HG03139 (cell line): ENCODE data around the gene VTI1A.

Experiments used
- ATAC-seq: cut with Tn5 transposase; IDR thresholded peaks from one replicate; pipeline ENCODE4 v1.9.1; 2021; ENCODE audit not compliant: unreplicated experiment

The VTI1A gene

GRCh38 chr10:112746329-112746728 lies 299.3 kb downstream of the VTI1A start:
- no peak for ATAC-seq

GRCh38 chr10:112750427-112751167 lies 303.6 kb downstream of the VTI1A start:
- ATAC-seq, result no peak

DNA sequence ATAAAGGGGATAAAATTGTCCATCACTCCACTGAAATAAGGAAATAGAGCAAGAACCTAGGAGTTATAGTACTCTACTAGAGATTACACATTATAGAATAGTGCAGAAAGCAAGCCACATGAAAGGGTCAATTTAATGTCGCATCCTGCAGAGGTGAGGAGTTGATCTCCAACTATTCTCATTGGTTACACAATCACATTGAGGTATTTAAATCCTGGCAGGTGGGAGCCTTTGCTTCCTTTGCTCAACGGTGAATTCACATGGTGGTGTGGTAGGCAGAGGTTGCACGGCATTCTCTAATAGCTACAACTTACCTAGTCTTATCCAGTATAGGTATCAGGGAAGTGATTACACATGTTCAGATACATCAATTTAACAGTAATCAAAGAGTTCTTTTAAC lies 304.6 kb downstream of the VTI1A start:
- no peak for ATAC-seq

DNA sequence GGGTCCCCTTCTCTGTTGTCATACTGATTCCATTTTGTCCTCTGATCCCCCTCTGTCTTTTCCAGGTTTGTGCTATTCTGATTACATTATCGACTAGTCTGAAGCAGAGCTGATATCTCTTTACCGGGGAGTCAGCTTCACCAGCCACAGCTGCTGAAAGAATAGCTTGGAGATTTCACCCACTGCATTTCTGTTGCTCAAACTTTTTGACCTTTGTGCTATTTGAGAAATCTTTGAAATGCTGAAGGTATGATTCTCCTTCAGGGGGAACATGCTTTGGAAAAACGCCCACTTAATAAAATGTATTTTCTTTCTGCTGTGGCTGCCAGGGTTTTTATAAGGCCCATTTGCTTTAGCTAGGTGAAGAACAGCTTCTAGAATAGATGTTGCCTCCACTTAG lies 305.3 kb downstream of the VTI1A start:
- no peak for ATAC-seq

GRCh38 chr10:112753961-112754411 lies 307.0 kb downstream of the VTI1A start:
- no peak for ATAC-seq

- ATAC-seq, result no peak
Measured at GRCh38 chr10:112755446-112756234, 308.6 kb downstream of the VTI1A start.

DNA sequence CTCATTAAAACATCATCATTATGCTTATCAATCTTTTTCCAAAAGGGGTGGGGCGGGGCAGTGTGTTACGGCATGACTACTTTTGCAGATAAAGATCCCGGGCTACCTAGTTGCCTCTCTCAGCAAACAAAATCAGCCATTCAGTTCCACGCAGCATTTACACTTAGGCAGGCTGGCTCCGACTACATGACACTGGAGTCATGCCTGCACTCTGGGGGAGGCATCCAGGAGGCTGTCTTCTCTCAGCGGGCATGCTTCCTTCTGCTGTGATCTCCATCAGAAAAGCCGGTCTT lies 309.2 kb downstream of the VTI1A start:
- no peak for ATAC-seq

DNA sequence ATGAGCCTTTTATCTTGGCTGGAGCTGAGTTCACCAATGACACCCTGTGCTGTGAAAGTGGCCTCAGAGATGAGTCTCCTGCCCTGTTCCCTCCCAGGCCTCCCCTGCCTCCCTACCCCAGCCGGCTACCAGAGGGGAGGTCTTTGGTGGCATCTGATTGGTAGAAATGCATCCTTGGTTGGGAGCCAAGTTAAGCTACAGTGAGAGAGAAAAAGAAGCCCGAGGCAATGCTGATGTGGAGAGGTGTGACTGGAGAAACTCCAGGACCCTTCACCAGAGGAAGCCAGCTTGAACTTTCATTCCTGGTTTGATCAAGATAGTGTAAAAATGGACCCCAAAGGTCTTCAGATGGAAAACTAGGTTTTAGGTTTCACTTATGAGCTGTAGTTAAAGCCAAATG lies 311.9 kb downstream of the VTI1A start:
- ATAC-seq, result no peak

- ATAC-seq, result no peak
Measured at GRCh38 chr10:112759496-112759895, 312.5 kb downstream of the VTI1A start.

DNA sequence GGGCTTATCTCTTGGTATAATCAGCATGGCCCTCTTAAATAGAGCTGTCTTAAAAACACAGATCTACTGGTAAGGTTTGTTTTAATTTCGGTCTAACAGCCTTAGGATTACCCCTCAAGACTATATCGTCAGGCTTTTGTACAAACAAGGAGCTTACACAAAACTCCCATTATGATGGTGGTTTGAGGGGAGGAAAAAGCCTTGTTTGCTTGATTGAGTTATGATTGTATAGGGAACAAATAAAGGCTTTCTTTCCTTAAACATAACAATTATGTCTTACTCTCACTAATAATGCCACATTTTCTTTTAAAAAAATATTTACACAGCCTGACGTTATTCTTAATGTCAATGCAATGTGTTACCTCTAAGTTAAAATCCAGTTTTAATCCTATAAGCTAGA lies 314.2 kb downstream of the VTI1A start:
- ATAC-seq, result no peak

DNA sequence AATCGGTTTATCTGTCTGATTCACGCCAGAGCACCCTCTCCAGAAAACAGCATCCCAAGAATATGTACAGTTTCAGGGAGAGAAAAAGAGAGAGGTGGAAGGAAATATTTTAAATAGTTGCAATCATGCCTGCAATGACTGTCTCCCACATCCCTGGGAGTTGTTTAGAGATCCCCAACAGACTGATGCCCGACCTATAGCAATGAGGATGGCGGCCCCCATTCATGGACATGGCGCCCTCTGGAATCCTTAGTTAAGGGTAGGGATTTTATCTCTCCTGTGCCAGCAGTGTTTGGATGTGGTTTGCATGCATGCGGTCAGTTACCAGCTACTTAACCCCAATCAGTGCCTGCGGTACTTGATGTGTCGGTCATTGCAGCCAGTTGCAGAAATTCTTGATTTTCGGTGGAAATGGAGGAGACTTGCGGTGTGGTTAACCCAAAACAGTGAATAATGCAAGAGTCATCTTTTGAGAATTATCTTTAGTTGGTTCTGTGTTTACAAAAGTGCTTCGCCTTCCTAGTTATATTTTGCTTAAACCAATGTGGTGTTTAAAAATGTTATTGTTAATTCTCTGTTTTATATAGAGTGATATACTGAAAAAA lies 317.0 kb downstream of the VTI1A start:
- ATAC-seq, result no peak

DNA sequence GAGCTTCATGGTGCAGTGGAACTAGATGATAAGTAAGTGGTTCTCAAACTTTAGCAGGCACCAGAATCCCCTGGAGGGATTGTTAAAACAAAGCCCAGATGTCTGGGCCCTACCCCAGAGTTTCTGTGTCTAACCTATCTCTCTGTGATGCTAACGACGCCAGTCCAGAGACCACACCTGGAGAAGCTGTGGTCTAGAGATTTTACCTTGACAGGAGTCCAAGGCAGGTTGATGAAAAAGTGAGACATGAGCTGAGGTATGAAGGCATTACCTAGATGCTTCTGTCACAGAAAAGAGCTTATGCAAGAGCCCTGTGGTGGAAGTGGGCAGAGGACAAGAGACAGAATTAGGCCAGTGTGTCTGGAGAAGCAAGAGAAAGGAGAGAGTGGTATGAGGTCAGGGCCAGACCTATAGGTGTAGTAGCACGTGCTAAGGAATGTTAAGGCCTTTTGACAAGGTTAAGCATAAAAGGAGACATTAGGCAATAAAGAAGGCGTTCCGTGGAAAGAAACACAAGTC lies 318.8 kb downstream of the VTI1A start:
- no peak for ATAC-seq

- no peak for ATAC-seq
Measured at GRCh38 chr10:112766636-112767035, 319.6 kb downstream of the VTI1A start.

GRCh38 chr10:112767156-112767555 lies 320.1 kb downstream of the VTI1A start:
- ATAC-seq, result no peak

DNA sequence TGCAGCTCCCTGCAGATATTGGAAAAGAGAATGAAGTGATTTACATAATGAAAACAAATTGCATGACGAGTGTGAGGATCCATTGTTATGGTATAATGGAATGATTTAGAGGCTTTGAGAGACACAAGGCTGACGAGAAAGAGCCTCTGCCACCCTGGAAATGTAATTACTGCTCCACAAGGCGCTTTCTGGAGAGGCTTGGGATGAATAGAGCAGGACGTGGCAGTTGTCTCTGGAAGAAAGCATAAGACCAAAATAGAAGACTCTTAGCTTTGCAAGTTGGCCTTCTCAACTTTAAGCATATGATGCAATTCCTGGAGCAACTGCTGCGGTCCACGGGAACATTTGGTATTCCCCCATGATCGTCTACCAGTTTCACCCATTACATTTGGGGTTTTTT lies 321.1 kb downstream of the VTI1A start:
- ATAC-seq, result no peak

- no peak for ATAC-seq
Measured at GRCh38 chr10:112769081-112769480, 322.1 kb downstream of the VTI1A start.

GRCh38 chr10:112769611-112770370 lies 322.8 kb downstream of the VTI1A start:
- ATAC-seq, result no peak

DNA sequence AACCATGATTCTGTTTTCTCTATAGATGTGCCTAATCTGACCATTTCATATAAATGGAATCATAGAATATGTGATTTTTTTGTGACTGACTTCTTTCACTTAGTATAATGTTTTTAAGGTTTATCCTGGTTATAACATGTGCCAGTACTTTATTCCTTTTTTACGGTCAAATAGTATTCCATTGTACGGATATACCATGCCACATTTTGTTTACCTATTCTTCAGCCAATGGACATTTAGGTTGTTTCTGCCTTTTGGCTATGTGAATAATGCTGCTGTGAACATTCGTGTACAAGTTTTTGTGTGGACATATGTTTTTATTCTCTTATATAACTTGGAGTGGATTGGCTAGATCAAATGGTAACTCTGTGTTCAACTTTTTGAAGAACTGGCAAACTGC lies 324.7 kb downstream of the VTI1A start:
- no peak for ATAC-seq

DNA sequence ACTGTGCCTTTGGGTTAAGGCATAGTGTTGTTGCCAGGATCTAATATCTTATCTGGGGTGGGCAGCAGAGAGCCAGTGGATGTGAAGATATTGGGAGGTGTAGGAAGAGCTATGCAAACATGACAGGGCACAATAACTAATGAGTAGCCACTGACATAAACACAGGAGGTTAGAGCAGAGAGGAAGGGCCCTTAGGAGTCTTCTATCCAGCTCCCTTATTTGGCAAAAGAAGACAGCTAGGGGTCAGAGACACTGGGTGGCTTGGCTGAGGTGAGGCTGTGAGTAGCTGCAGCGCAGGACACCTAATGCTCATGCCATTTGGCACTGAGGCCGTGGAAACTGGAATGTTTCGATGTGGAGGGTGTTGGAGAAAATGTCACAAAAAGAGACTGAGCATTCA lies 326.8 kb downstream of the VTI1A start:
- no peak for ATAC-seq

DNA sequence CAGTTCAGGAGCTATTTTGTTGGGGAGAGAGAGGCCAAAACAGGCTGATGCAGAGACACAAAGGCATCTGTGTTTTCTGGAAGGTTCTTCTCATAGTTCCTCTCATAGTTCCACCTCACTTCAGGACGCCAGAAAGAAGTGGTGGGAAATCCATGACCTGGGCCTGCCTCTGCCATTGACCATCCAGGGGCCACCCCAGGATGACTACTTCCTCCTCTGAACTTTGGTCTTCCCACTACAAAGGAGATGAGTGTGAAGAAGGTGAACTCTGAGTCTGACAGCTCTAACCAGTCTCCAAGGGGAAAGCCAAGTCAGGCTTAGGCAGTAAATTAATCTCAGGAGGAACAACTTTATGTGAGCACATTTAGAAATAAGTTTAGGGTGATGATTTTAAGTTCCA lies 327.2 kb downstream of the VTI1A start:
- ATAC-seq, result no peak

GRCh38 chr10:112774798-112775197 lies 327.8 kb downstream of the VTI1A start:
- no peak for ATAC-seq
